ENCODE results near the gene PDXDC1.
"Not testable (repeated sequence)": the region's sequence is repeated elsewhere in the genome, so short reads cannot be mapped to it uniquely, and the experiment has no call there.

DNA sequence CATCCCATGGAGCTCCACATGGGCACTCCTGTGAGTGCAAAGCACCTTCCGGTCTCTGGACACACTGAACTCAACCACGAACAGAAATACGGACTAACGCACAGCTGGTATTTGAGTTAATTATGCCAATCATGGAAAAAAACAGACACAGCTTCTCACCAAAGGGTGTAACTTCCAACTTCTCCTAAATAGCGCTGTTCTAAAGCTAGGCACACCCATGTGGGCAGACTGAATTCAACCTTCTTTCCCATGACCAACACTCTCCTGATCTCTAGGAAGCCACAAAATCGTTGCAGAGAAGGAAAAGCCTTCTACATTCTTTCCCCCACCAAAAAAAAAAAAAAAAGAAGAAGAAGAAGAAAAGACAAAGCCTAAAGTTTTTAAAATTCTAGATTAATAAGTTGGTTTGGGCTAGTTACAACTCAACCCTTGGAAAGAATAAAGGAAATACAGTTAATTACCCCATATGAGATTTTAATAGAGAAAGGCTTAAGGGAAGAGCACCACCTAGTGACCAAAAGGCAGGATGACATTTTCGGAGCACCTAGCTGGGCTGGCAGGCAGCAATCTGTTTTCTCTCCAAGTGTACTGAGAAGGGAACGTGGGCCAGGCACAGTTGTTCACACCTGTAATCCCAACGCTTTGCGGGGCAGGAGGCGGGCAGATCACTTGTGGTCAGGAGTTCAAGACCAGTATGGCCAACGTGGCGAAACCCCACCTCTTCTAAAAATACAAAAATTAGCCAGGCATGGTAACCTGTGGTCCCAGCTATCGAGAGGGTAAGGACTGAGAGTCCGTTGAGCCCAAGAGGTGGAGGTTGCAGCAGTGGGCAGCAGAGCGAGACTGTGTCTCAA is 97.3 kb downstream of the PDXDC1 start:
- peak; percentile 66 for TF ChIP-seq CTCF (IDR thresholded peaks at IDR 0.05)
- TF ChIP-seq ZFX (IDR thresholded peaks at IDR 0.05; ENCODE audit: borderline replicate concordance), result not testable (repeated sequence)
